Measurements from ENCODE around the gene KCNJ6.

The KCNJ6 gene

DNA sequence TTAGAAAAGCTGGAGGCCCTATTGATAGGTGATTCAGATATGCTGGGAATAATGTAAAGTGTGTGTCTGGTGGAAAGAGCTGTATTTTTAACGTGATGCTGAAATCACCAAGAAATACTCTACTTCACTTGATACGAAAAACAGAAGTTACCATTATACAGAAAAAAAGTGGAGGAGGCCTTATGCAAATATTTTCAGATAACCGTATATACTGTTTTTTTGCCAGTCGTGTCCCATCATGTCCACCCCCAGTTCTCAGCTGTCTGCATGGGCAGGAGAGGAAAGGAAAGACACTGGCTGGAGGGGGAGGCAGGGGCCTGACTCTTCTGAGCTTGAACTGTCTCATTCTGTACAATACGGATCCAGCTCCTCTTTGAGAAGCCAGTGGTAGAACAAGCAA is 51.1 kb downstream of the KCNJ6 start:
- DNase-seq (ENCODE audit: low read depth, low spot score): no peak

DNA sequence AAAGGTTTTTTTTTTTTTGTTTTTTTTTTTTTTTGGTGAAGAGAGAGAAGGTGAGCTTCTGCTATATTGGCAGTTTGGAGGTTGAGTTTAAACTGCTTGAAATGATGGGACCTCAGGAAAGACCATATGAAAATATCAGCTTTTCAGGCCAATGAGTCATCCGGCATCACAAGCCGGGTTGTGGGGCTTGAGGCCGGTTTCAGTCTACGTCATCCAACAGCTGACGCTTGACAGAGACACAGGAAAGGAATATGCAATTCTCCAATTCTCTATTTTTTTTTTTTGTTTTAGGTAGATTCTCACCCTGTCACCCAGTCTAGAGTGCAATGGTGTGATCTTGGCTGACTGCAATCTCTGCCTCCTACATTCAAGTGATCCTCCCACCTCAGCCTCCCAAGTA is 52.4 kb downstream of the KCNJ6 start:
- peak; percentile 44 for DNase-seq (ENCODE audit: low read depth, low spot score)

DNA sequence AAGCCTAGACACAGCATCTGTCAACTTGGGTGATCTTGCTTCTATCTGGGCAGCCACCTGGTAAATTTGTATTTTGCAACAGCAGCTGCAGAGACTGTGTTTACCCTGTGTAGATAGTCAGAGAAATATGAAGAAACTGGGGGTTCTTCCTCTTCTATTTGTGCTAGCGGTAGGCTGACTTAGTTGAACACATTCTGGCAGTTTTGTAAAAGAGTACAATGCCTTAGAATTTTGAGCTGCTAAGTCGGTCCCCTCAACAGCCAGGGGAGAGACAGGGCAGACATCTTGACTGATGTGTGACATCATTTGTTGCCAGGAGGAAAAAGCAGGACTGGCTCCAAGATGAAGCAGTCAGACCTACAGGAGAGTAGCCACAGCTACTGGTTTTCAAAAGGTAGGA is 53.7 kb downstream of the KCNJ6 start:
- no peak for DNase-seq (ENCODE audit: low read depth, low spot score)

DNA sequence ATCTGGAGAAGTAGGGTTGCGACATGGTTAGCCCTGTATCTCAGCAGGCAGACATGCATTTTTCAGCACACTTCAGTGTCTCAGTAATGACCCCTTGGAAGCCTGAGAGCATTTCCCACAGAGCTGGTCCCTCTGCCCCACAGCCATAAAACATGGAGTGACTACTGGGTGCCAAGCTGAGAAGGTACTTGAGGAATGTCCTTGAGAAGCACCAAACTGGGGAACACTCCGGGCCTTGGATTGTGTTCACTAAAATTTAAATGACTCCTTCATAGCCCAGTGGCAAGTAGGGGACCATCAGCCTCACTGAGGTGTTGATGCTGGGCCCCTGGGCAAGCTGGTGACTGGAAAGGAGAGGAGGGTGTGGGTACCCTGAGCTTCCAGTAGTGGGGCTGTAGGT is 54.7 kb downstream of the KCNJ6 start:
- no peak for DNase-seq (ENCODE audit: low read depth, low spot score)

DNA sequence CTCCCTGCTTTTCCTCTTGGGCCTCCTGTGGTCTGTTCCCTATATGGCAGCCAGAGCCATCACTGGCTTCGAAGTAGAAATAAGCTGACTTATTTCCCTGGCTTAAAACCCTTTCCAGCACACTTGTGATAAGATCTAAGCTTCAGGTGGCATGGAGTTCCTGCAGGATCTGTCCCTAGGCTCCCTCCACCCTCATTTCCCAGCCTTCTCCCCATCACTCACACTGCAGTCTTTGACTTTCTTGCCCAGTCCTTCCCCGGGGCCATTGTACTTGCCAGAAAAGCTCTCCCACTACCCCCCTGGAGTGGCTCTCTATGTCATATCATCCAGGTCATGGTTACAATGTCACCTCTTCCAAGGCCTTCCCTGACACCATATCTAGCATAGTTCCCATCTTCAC is 55.8 kb downstream of the KCNJ6 start:
- DNase-seq (ENCODE audit: low read depth, low spot score): no peak

DNA sequence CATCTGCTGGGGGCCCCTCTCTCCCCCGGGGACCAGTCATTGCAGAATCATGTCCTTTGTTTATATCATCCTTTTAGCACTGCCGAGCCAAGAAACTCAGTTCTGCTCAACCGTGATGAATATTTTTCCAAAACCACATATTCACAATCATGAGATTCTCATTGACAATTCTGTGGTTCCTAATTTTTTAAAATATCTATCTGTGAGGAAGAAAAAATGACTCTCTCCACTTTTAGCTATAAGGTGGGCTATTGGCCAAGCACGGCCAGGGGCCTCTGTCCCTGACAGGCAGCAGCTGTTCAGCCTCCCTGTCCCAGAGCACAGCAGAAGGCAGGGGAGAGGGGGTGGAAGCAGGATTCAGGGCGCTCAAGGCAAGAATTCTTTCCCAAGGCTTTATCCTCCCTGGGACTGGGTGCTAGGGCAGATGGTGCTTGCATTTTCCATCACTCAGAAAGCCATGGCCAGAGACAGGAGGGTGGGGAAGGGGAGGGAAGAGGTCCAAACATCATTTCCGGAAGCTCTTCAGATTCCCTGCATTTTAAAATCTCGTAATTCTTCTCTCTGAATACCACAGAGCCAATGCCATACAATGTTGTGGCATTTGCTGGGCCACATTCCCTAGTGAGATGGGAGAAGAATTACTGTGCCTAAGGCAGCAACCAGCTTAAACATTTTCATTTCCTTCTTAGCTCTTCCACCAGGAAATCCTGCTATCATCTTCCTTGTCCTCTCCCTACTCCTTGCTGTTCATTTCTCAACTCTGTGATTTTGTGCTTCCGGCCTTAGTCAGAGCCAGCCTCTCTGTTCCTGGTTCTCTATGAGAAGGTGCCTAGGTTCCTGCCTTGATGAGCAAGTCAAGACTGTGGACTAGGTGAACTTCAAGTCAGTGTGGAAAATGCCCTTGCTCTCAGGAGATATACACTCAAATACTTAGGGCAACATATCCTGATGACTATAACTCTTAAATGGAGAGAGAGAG is 60.3 kb downstream of the KCNJ6 start:
- DNase-seq (ENCODE audit: low read depth, low spot score): no peak

DNA sequence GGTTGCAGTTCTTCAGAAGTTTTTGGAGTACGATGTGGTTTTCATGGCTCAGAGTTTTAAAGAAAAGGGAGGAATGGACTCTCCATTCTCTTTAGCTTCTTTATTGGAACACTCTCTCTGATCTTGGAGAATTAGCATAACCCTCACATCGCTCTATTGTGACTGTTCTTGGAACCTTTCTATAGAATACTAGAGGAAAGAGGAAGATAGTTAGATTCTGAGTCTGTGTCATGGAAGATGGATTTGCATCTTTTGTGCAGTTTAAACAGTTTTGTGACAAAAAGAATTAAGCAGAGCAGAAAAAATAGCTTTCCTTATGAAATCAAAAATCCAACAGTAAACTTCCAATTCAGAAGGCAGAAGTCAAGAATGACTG is 61.0 kb downstream of the KCNJ6 start:
- no peak for DNase-seq (ENCODE audit: low read depth, low spot score)

DNA sequence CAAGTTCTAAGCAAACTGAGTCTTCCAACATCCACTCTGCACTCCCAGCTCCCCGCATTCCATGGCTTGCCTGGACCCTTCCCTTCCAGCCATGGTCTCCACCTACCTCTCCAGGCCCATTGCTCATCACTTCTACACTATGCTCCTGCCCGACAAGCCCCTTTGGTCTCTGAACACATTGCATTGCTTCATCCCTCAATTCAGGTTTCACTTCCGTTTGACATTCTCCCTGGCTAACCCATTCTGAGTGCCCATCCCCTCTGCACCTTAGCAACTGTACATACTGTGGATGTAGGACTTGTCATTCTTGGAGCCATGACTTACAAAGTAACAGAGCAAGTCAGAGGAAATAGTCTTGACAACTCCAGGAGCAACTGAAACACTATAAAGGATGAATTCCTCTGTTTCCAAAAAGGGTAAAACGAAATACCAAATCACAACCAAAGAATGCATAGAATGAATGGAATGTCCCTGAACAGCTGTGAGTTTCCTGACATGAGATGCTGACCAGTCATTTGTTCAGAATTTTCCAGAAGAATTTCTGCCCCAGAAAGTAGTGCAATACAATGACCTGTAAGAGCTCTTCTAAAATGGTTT is 66.7 kb downstream of the KCNJ6 start:
- no peak for DNase-seq (ENCODE audit: low read depth, low spot score)

DNA sequence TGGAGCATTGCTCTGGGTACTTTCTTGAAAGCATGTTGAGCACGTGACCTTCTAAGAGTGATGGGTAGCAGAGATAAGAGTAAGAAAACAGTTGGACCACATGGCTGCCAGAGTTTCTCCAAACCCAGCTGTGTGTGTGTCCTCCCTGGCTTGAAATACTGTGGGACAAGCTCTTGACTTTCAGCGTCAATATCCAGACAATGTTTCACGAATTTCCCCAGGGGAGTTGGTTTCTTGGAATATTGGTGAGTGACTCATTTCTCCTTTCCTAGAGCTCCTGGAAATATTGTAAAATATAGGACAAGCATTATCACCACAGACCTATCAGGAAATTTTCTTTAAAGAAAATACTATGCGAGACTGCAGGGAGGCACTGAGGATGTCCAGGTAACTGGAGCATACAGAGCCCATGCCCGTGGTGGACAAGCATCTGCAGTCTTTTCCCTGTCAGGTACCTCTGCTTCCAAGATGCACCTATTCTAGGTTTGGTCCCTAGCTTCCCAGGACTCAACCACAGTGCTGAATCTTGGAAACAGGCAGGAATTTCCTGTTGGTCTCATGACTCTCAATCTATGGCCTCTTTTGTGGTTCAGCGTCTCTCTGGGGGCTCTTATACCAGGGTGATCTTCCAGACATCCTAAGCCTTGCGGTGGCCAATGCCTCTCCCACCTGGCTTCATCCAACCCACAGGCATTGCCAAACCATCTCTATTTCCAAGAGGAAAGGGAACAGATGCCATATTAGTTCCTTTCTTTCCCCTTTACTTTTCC is 67.4 kb downstream of the KCNJ6 start:
- no peak for DNase-seq (ENCODE audit: low read depth, low spot score)

DNA sequence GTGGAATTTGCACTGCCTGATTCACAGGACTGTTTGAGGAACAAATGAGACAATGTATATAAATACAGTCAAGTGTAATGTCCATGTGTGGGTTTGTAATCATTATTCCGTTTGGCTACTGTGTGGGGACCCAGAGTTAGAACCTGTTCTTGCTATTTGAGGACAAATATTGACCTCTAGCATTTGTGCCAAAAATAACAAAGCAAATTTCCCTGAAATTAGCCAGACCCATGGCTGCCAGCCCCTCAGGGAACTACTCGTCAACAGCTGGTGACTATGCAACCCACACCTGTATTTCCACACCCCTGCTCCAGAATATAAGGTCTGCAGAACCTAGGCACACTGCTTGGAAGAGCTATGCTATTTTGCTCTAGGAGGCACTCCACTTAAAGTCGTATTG is 70.7 kb downstream of the KCNJ6 start:
- no peak for DNase-seq (ENCODE audit: low read depth, low spot score)

DNA sequence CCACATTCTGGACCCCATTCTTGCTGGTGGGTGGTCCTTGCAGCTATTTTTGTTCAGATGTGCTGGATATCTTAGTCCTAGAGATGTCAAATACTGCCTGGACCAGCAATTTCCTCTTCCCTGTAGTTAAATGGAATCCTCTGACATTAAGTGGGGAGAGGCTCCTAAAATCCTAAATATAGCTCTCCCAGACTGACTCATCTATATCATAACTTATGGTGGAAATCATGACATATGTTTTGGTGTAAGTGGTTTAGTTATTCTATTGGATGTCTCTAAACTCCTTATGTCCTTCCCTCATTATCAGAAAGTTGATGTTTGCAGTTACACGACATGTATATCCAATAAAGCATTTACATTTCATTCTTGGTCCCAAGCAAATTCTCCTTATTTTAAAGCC is 73.1 kb downstream of the KCNJ6 start:
- DNase-seq (ENCODE audit: low read depth, low spot score): no peak

DNA sequence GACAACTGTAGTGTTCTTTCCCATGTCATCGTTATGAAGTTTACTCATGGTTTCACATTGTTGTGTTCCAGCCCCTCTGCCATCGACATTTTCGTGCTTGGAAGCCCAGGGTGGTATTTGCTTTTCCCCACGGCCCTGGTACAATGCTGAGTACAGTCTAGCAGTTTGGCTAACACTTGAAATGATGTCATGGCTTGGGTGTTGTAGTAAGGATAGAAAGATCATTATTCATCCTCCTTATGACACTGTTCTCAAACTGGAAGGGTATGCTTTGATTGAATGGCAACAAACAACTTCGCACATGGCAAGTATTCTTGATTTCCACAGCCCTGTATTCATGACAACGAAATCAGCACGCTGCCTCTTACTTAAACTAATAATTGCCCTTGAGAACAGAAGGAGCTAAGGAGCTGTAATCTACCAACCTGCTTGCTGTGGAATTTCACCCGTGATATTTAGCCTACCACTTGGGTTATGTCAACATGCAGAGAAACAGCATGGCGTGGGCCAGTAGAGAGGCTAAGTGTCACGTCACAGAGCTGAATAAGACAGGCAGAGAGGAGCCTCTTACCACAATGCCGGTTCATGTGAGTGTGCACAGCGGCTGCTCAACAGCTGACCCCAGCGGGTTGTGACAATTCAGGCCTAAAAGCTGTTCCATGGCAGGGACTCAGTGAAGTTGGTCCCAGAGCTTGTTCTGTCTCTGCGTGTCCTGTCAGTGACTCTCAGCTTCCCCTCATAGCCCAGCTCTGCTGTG is 73.9 kb downstream of the KCNJ6 start:
- DNase-seq (ENCODE audit: low read depth, low spot score): no peak

DNA sequence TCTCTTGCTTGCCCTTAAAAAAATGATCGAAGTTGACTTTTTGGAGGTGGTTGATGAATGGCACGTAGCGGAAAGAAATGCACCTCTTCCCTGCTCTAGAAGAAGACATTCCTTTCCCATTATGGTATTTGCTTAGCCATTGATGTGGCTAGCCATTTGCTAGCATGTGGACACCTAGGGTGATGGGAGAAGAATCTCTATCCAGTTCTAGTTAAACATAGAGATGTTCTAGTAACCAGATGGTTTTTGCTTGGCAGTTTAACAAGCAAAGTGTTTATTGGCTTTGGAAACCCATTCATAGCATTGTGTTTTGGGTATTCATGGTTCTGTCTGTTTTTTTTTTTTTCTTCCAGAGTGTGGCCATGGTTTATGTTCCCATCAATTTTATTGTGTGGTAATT is 78.9 kb downstream of the KCNJ6 start:
- DNase-seq (ENCODE audit: low read depth, low spot score): no peak

DNA sequence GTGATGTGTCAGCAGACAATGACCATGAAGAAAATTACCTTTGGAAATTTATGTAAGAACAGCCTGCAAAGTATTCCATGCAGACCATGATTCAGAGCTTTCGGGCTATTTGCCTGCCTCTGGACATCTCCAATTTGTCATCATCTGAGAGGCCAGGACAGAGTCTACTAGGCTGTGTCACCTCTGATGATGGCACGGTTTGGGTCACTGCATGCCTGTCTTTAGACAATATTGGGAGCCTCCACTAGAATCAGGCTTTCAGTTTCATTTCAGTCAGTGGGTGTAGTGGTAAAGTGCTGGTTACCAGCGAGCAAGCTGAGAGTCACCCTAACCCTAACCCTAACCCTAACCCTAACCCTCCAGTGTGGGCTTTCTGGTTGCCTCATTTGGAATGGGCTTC is 80.8 kb downstream of the KCNJ6 start:
- no peak for DNase-seq (ENCODE audit: low read depth, low spot score)

DNA sequence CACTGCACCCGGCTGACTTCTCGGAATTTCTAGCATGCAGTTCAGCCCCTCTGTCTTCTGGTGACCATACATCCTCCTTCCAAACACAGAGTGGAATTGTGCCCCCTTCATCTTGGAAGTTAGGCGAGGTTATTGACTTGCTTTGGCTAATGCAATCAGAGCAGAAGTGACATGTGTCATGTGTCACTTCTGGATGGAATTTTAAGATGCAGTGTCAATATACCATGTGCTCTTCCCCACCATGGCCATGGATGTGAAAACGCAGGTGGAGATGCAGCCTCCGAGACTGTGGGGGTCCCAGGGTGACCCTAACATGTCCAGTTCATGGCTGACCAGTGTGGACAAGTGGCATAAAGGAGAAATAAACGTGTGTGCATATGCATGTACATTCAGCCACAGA is 83.0 kb downstream of the KCNJ6 start:
- no peak for DNase-seq (ENCODE audit: low read depth, low spot score)

DNA sequence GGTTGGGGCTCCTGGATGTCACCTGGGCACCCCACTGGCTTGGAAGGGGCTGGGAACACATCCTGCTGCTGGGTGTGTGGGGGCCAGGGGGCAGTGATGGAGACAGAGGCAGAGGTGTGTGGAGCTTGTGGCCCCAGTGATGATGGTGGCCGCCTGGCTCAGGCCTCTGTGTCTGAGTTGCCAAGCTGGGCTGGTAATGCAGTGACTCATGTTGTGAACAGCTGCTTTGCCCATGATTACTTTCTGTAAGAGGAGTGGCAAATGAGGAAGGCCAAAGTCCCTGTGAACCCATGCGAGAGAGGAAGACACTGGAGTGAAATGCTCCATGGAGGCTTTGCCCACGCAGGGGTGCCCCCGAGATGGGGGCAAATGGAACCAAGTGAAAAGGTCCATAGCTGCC is 86.8 kb downstream of the KCNJ6 start:
- DNase-seq (ENCODE audit: low read depth, low spot score): no peak

DNA sequence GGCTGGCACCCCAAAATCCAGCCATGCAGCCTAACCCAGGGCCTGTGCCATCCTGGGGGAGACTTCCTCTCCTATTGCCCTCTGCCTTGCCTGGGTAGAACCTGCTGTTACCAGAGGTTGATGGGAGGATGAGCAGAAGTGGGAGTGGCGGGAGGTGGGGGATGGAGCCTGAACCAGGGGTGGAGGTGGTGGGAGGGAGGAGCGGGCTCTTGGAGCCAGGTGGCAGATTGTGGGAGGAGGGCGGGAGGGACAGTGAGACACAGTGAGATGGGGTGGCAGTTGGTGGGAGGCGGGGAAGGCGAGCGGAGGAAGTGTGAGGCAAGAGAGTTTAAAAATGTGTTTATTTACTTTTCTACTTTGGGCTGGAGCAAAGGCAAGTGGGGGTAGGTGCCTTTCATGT is 87.3 kb downstream of the KCNJ6 start:
- no peak for DNase-seq (ENCODE audit: low read depth, low spot score)

DNA sequence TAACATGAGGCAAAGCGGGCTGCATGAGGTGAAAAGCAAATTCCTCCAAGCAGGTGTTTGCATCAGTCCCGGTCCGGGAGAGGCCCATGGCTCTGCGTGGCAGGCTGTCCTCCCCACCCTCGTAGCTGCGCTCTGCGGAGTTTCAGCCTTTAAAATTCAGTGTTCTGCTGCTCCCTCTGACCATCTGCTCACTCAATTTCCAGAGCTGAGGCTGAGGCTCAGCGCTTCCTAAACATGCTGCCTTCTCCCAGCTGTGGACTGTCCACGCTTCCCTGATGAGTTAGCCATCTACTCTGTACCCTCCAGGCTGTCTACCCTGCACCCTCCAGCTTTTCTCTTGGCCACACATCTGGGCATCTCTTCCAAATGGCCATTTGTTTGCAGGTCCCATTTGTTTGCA is 87.7 kb downstream of the KCNJ6 start:
- DNase-seq (ENCODE audit: low read depth, low spot score): no peak

DNA sequence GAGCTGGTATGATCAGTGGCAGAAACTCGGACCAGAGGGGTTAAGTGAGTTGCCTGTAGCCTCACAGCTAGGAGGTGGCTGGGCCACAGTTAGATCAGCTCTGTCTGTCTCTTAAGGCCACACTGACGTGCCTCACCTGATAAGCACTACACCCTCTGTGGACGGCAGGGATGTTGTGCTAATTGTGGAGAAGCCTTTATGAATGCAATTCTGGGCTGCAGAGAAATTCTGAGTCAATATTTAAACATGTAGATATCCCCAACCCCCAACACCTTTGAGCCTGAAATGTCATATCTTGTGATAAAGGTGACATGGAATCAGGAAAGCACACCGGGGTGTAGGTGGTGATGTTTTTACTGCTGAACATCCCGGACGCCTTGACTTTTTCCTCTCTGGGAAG is 88.3 kb downstream of the KCNJ6 start:
- DNase-seq (ENCODE audit: low read depth, low spot score): no peak

DNA sequence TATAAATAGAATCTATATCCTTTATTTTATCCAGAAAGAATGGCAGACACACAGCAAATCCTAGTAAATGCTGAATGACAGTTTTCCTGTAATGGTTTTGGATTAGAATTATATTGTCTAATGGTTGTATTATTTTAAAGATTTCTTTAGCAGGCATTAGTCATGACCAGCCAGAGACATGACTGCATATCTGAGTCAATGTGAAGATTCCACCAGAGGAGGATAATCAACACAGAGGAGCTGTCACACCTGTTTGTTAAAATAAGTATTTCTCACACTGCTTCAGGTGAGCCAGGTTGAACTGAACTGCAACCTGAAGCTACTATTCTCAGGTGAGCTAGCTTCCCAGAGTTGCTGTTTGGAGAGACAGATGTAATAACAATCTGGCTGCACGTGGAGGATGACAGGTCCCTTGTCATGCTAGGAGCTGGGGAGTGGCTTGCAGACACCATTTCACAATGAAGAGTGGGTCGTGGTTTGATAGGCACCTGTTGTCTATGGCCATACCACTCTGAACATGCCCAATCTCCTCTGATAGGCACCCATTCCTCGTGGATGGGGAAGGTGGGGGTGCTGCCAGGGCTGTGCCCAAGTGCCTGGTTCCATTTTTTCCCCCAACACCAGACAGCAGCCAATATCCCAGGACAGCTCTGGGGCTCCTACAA is 94.3 kb downstream of the KCNJ6 start:
- no peak for DNase-seq (ENCODE audit: low read depth, low spot score)

DNA sequence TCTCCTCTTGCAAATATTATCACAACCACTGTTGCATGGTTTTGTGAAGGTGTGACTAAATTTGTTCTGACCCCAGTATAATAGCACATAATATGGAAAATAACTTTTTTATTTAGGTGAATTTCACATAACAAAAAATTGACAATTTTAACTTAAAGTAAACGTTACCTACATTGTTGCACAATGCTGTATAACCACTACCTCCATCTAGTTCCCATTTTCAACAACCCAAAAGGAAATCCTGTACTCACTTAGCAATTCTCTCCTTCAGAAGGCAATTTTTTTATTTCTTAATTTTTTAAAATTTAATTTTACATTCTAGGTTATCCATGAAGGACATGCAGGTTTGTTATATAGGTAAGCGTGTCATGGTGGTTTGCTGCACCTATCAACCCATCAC is 95.2 kb downstream of the KCNJ6 start:
- no peak for DNase-seq (ENCODE audit: low read depth, low spot score)
